ENCODE data around the gene MYO9A.

Gene MYO9A

DNA sequence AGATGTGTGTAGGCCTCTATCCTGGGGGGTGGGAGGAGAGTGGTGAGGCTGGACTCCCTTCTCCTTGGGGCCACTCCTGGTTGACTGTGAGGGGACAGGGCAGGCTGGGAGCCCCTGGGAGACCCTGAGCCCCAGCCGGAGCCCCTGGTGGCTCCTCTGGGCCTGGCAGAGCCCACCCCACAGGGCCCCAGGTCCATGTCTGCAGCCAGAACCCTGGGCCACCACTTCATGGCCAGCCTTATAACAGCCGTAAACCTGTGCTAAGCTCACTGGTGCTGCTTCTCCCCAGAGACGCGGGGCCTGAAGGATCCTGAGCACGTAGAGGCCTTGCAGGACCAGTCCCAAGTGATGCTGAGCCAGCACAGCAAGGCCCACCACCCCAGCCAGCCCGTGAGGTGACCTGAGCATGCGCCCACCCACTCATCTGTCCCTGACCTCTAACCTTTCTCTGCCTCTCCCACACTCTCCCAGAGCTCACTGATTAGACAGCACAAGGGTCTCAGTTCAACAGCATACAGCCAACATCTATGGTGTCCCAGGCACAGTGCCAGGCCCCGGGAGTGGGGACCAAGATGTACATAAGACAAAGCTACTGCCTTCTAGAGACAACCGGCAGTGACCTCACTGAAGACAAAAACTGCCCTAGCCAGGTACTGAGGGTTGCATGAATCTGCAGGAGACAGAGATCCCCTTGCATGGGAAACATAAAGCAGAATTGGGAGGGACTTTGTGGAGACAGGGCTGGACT, 304.1 kb downstream of the MYO9A start:
- Histone ChIP-seq H3K27ac (no peak overlapping the region), H3K36me3 (no peaks in the 10 kb centered on the region), H3K9me3 (no peaks in the 10 kb centered on the region), H3K27me3 (no peaks in the 10 kb centered on the region), H3K4me3 (ENCODE audit: low read depth in 1 of 2, low read length in 1 of 2) (no peak overlapping the region), H3K4me1 (ENCODE audit: control insufficient read depth in 1 of 2, insufficient read depth in 1 of 2, low read depth in 1 of 2, low read length in 1 of 2) (no peaks in the 10 kb centered on the region)
- TF ChIP-seq, protein P1, sequence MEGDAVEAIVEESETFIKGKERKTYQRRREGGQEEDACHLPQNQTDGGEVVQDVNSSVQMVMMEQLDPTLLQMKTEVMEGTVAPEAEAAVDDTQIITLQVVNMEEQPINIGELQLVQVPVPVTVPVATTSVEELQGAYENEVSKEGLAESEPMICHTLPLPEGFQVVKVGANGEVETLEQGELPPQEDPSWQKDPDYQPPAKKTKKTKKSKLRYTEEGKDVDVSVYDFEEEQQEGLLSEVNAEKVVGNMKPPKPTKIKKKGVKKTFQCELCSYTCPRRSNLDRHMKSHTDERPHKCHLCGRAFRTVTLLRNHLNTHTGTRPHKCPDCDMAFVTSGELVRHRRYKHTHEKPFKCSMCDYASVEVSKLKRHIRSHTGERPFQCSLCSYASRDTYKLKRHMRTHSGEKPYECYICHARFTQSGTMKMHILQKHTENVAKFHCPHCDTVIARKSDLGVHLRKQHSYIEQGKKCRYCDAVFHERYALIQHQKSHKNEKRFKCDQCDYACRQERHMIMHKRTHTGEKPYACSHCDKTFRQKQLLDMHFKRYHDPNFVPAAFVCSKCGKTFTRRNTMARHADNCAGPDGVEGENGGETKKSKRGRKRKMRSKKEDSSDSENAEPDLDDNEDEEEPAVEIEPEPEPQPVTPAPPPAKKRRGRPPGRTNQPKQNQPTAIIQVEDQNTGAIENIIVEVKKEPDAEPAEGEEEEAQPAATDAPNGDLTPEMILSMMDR (IDR thresholded peaks at IDR 0.05): no peak

DNA sequence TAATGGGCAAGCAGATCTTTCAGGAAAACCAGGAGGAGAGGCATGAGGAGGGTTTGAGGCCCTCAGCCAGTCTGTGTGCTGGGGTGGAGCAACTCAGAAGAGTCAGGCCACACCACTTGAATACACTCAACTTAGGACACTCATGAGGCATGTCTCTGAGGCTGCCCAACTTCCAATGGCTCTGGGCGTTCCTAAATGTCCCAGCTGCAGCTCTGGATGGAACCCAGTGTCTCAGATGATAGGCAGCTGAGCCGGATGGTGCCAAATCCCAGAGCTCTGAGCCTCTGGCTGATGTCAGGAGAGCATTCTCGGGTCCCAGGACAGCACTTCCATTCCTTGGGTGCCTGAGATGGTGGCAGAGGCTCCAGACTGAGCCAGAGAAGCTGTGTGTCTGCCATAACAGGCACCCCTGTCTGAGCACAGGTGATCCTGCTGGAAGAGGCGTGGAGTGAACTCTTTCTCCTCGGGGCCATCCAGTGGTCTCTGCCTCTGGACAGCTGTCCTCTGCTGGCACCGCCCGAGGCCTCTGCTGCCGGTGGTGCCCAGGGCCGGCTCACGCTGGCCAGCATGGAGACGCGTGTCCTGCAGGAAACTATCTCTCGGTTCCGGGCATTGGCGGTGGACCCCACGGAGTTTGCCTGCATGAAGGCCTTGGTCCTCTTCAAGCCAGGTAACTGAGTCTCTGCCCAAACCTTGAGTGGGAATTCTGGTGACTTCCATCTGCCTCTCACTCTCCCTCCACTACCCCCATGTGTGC, 304.8 kb downstream of the MYO9A start:
- TF ChIP-seq, protein P1 (IDR thresholded peaks at IDR 0.05): no peak
- H3K27ac ChIP-seq: no peak overlapping the region
- no peaks in the 10 kb centered on the region for H3K36me3 ChIP-seq
- no peak overlapping the region for H3K4me3 ChIP-seq (ENCODE audit: low read depth in 1 of 2, low read length in 1 of 2)
- H3K27me3 ChIP-seq: no peaks in the 10 kb centered on the region
- no peaks in the 10 kb centered on the region for H3K4me1 ChIP-seq (ENCODE audit: control insufficient read depth in 1 of 2, insufficient read depth in 1 of 2, low read depth in 1 of 2, low read length in 1 of 2)
- no peaks in the 10 kb centered on the region for H3K9me3 ChIP-seq

DNA sequence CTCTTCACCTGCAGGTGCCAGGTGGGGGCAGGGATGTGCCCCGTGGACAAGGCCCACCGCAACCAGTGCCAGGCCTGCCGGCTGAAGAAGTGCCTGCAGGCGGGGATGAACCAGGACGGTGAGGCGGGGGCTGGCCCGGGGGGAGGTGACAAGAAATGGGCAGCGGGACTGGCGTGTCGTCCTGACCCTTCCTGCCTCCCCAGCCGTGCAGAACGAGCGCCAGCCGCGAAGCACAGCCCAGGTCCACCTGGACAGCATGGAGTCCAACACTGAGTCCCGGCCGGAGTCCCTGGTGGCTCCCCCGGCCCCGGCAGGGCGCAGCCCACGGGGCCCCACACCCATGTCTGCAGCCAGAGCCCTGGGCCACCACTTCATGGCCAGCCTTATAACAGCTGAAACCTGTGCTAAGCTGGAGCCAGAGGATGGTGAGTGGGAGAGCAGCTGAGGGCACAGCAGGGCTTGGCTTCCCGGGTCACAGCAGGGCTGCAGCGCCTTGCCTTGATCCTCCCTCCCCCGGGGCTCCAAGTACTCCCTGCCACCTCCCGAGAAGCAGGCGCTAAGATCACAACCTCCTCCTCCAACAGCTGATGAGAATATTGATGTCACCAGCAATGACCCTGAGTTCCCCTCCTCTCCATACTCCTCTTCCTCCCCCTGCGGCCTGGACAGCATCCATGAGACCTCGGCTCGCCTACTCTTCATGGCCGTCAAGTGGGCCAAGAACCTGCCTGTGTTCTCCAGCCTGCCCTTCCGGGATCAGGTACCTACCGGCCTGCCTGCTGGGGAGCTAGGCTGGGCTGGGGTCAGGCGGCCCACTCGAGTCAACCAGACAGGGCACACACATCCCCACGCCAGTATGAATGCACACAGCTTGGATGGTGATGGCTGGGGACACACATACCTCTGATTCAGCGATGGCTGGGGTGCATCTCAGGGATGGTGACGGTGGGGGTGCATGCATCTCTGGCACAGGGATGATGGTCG, 305.9 kb downstream of the MYO9A start:
- Histone ChIP-seq H3K27me3 (no peaks in the 10 kb centered on the region), H3K9me3 (no peaks in the 10 kb centered on the region), H3K4me3 (ENCODE audit: low read depth in 1 of 2, low read length in 1 of 2) (no peak overlapping the region), H3K27ac (no peak overlapping the region), H3K4me1 (ENCODE audit: control insufficient read depth in 1 of 2, insufficient read depth in 1 of 2, low read depth in 1 of 2, low read length in 1 of 2) (no peaks in the 10 kb centered on the region), H3K36me3 (no peaks in the 10 kb centered on the region)
- TF ChIP-seq, protein P1 (IDR thresholded peaks at IDR 0.05): no peak

DNA sequence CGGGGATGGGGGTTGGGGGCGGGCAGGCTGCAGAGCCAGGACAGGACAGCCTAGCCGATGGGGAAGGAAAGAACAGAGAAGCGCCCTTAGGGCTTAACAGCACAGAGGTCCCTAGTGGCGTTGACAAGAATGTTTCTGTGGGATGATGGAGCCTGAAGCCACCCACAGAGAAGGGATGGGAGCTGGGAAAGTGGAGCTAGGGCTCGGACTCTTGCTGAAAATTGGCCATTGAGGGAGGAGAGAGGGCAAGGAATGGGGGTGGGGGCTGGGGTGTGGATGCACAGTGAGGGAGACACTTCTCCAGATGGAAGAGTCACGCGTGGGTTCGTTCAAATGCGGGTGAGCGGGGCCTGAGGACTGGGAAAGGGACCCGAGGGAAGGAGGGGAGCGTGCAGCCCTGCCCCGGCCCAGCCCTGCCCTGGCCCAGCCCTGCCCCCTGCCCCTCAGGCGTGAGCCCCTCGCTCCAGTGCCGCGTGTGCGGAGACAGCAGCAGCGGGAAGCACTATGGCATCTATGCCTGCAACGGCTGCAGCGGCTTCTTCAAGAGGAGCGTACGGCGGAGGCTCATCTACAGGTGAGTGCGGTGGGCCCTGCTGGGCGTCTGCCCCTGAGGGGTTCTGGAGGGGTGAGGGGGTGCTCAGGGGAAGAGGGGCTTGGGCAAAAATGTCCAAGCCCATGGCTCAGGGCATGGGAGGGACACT, 306.8 kb downstream of the MYO9A start:
- TF ChIP-seq, protein P1 (IDR thresholded peaks at IDR 0.05): no peak
- Histone ChIP-seq H3K9me3 (no peaks in the 10 kb centered on the region), H3K4me3 (ENCODE audit: low read depth in 1 of 2, low read length in 1 of 2) (no peak overlapping the region), H3K4me1 (ENCODE audit: control insufficient read depth in 1 of 2, insufficient read depth in 1 of 2, low read depth in 1 of 2, low read length in 1 of 2) (no peaks in the 10 kb centered on the region), H3K27me3 (no peaks in the 10 kb centered on the region), H3K36me3 (no peaks in the 10 kb centered on the region), H3K27ac (no peak overlapping the region)
